ENCODE measurements around the gene B2M. TPM values are rescaled to one million over a fixed set of nuclear protein-coding genes. Genes with fewer than 3 reads are reported as not detected.

Gene B2M
- total RNA-seq, 1 donor from 2014 or later, result 2,630 TPM

DNA sequence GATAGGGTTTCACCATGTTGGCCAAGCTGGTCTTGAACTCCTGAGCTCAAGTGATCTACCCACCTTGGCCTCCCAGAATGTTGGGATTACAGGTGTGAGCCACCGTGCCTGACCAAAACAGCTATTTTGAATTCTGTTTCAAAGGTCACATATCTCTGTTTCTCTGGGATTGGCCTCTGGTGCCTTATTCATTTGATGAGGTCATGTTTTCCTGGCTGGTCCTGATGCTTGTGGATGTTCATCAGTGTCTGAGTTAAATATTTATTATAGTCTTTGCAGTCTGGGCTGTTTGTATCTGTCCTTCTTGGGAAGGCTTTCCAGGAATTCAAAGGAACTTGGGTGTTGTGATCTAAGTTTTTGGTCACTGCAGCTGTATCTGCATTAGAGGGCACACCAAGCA lies 5.3 kb upstream of the B2M start:
- Histone ChIP-seq H3K27me3 (no peaks in the 10 kb centered on the region), H3K36me3 (no peaks in the 10 kb centered on the region), H3K4me3 (no peak overlapping the region), H3K9me3 (no peaks in the 10 kb centered on the region), H3K4me1 (peaks cover 13% of the 10 kb centered on the region), H3K27ac (no peak overlapping the region)
- no peak for DNase-seq (ENCODE audit: extremely low spot score in 2 of 2)
- intact Hi-C loops (cut with DNase I), result no loop called here
- TF ChIP-seq POLR2AphosphoS5 (IDR thresholded peaks at IDR 0.05; ENCODE audit: insufficient read depth in 1 of 2, low read depth in 1 of 2), result no peak
- TF ChIP-seq, protein P1, sequence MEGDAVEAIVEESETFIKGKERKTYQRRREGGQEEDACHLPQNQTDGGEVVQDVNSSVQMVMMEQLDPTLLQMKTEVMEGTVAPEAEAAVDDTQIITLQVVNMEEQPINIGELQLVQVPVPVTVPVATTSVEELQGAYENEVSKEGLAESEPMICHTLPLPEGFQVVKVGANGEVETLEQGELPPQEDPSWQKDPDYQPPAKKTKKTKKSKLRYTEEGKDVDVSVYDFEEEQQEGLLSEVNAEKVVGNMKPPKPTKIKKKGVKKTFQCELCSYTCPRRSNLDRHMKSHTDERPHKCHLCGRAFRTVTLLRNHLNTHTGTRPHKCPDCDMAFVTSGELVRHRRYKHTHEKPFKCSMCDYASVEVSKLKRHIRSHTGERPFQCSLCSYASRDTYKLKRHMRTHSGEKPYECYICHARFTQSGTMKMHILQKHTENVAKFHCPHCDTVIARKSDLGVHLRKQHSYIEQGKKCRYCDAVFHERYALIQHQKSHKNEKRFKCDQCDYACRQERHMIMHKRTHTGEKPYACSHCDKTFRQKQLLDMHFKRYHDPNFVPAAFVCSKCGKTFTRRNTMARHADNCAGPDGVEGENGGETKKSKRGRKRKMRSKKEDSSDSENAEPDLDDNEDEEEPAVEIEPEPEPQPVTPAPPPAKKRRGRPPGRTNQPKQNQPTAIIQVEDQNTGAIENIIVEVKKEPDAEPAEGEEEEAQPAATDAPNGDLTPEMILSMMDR (IDR thresholded peaks at IDR 0.05), result no peak
- no peak for TF ChIP-seq POLR2A (IDR thresholded peaks at IDR 0.05)

DNA sequence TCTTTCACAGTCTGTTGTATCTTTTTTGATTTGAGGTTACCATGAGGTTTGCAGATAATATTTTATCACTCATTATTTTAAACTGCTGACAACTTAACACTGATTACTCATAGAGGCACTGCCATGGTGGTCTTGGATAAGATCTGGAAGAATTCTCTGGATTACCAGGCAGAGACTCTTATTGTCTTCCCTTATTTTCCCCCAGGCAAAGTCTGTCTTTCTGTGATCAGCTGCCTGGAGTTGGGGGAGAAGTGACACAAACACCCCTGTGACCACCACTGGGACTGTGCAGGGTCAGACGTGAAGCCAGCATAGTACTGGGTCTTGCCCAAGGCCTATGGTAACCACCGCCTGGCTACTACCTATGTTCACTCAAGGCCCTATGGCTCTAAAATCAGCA lies 4.9 kb upstream of the B2M start:
- H3K36me3 ChIP-seq, result no peaks in the 10 kb centered on the region
- H3K4me3 ChIP-seq, result no peak overlapping the region
- no peaks in the 10 kb centered on the region for H3K9me3 ChIP-seq
- peaks cover 13% of the 10 kb centered on the region for H3K4me1 ChIP-seq
- no peak for DNase-seq (ENCODE audit: extremely low spot score in 2 of 2)
- intact Hi-C loops (cut with DNase I), result no loop called here
- H3K27me3 ChIP-seq, result no peaks in the 10 kb centered on the region
- no peak overlapping the region for H3K27ac ChIP-seq
- TF ChIP-seq, protein P1 (IDR thresholded peaks at IDR 0.05), result no peak
- TF ChIP-seq POLR2A (IDR thresholded peaks at IDR 0.05) (no peak), POLR2AphosphoS5 (IDR thresholded peaks at IDR 0.05; ENCODE audit: insufficient read depth in 1 of 2, low read depth in 1 of 2) (no peak)

DNA sequence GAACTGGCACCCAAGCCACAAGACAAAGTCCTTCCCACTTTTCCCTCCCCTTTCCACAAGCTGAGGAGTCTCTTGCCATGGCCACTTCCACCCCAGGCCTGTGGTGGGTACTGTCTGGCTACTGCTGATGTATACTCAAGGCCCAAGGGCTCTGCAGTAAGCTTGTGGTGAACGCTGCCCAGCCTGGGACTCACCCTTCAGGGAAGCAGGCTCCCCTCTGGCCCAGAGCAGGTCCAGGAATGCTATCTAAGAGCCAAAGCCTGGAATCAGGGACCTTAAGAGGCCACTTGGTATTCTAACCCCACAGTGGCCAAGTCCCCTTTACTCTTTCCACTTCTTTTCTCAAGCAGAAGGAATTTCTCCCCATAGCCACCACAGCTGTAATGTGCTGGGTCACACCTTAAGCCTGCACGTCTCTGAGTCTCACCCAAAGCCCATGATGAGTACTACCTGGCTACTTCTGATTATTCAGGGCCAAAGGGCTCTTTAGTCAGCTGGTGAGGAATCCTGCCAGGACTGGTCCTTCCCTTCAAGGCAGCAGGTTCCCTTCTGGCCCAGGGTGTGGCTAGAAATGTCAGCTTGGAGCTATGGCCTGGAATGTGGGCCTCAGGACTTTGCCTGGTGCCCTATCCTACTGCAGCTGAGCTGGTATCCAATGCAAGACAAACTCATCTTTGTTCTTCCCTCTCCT lies 4.2 kb upstream of the B2M start:
- DNase-seq (ENCODE audit: extremely low spot score in 2 of 2), result no peak
- no peak overlapping the region for H3K27ac ChIP-seq

DNA sequence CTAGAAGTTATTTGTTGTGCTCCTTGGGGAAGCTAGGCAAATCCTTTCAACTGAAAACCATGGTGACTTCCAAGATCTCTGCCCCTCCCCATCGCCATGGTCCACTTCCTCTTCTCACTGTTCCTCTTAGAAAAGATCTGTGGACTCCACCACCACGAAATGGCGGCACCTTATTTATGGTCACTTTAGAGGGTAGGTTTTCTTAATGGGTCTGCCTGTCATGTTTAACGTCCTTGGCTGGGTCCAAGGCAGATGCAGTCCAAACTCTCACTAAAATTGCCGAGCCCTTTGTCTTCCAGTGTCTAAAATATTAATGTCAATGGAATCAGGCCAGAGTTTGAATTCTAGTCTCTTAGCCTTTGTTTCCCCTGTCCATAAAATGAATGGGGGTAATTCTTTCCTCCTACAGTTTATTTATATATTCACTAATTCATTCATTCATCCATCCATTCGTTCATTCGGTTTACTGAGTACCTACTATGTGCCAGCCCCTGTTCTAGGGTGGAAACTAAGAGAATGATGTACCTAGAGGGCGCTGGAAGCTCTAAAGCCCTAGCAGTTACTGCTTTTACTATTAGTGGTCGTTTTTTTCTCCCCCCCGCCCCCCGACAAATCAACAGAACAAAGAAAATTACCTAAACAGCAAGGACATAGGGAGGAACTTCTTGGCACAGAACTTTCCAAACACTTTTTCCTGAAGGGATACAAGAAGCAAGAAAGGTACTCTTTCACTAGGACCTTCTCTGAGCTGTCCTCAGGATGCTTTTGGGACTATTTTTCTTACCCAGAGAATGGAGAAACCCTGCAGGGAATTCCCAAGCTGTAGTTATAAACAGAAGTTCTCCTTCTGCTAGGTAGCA lies 851 bp upstream of the B2M start:
- Histone ChIP-seq H3K4me3 (peak overlapping the region; percentile 95 to 99), H3K27me3 (no peaks in the 10 kb centered on the region), H3K36me3 (peaks cover 0 to 7% of the 10 kb centered on the region in 2 donors), H3K27ac (peak overlapping the region; percentile 100), H3K9me3 (no peaks in the 10 kb centered on the region), H3K4me1 (peaks cover 38% of the 10 kb centered on the region)
- DNase-seq (ENCODE audit: extremely low spot score in 2 of 2), result no peak
- intact Hi-C loops (cut with DNase I), result loop anchor here (2.0 kb wide), 1 partner anchor 18 kb away; no protein-coding TSS in a partner anchor
- TF ChIP-seq, protein P1 (IDR thresholded peaks at IDR 0.05), result peak in 1 of 3 experiments; percentile 11
- no peak for TF ChIP-seq POLR2A (IDR thresholded peaks at IDR 0.05)

More for the DNA sequence above, 4.2 kb upstream of the B2M start:
- Histone ChIP-seq H3K4me1 (peaks cover 13% of the 10 kb centered on the region), H3K9me3 (no peaks in the 10 kb centered on the region), H3K4me3 (no peak overlapping the region), H3K36me3 (no peaks in the 10 kb centered on the region), H3K27me3 (no peaks in the 10 kb centered on the region)
- TF ChIP-seq, protein P1 (IDR thresholded peaks at IDR 0.05), result no peak
- TF ChIP-seq POLR2A (IDR thresholded peaks at IDR 0.05), result no peak
- no peak for TF ChIP-seq POLR2AphosphoS5 (IDR thresholded peaks at IDR 0.05; ENCODE audit: insufficient read depth in 1 of 2, low read depth in 1 of 2)
- intact Hi-C loops (cut with DNase I), result no loop called here

All from vagina (tissue), 2 donors.